Calu3 (cell line): ENCODE measurements around the gene TIPARP. TPM values are rescaled to one million over a fixed set of nuclear protein-coding genes. Genes with fewer than 3 reads are reported as not detected.
A peak's percentile ranks its signal among the peaks of the same experiment; 100 is the strongest.

ENCODE experiments used
- BruUV-seq: library from RNA; stranded (reverse); fragments of 400-500 nt; replicated peaks from 2 replicates; lab custom pipeline; 2021; lab: Mats Ljungman, UMichigan
- CTCF ChIA-PET: fragments of 300-600 bp; sonication (Branson Sonifier 250); formaldehyde crosslinking; loops from one replicate; lab custom pipeline; 2022; ENCODE audit warnings: antibody characterized with exemption; lab: Charles Lee
- DNase-seq: peaks from one replicate; pipeline ENCODE4 v3.0.0; 2022
- H3K27ac Mint-ChIP-seq: one replicate; pipeline ENCODE4 v1.8.0; 2022; ENCODE audit warnings: mixed read lengths; ENCODE audit not compliant: unreplicated experiment
- H3K27me3 Mint-ChIP-seq: one replicate; pipeline ENCODE4 v1.8.0; 2022; ENCODE audit warnings: mixed read lengths; ENCODE audit not compliant: unreplicated experiment
- H3K36me3 Mint-ChIP-seq: one replicate; pipeline ENCODE4 v1.8.0; 2022; ENCODE audit warnings: mild to moderate bottlenecking, moderate library complexity, mixed read lengths; ENCODE audit not compliant: insufficient read depth, unreplicated experiment
- H3K4me1 Mint-ChIP-seq: one replicate; pipeline ENCODE4 v1.8.0; 2022; ENCODE audit warnings: mild to moderate bottlenecking, low read depth, mixed read lengths; ENCODE audit not compliant: unreplicated experiment
- H3K4me3 Mint-ChIP-seq: one replicate; pipeline ENCODE4 v1.8.0; 2022; ENCODE audit warnings: mild to moderate bottlenecking, low read depth, moderate library complexity, mixed read lengths; ENCODE audit not compliant: unreplicated experiment
- H3K9me3 Mint-ChIP-seq: one replicate; pipeline ENCODE4 v1.8.0; 2022; ENCODE audit warnings: low read depth, mixed read lengths; ENCODE audit not compliant: unreplicated experiment
- CTCF ChIP-seq: fragments of 200-600 bp; IDR thresholded peaks from one replicate; pipeline ENCODE4 v1.8.0; 2022; ENCODE audit warnings: antibody characterized with exemption; ENCODE audit not compliant: unreplicated experiment
- intact Hi-C: fragments of 100-400 bp; cut with micrococcal nuclease; formaldehyde crosslinking; loops from one replicate; pipeline ENCODE4 v1.10.0; 2022; ENCODE audit not compliant: unreplicated experiment
- total RNA-seq: library from RNA; stranded (reverse); gene quantifications from 2 replicates; pipeline ENCODE4 v1.2.3, GENCODE V29; 2022

TIPARP gene
- total RNA-seq, 1 experiment from 2014 or later: 91.4 TPM

DNA sequence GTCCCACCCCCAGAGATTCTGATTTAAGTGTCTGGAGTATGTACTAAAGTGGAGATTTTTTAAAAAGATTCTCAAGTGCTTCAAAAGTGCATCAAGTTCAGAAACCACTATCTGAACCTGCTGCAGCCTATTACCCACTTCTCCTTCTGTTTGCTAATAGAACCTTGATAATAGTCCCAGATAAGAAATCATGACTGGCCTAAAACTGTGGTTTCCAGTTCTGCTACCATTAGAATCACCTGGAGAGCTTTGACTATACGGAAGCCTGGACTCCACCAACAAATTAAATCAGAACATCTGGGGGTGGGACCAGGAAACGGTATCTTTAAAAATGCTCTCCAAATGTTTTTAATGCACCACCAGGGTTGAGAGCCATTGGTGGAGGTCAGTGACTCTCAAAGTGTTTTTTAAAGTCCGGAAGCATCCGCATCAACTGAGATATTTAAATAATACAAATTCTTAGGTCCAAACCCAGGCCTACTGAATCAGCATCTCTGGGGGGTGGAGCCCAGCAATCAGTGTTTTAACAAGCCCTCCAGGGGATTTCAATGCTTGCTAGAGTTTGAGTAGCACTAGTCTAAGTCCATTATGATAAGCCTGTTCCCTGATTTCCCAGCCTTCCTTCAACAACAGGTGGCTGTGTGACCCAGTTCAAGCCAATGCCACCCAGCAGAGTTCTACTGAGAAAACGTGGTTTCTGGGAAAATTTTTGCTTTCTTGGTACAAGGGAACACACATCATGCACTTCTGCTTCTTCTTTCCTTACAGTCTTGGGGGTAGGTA lies 45.4 kb upstream of the TIPARP start:
- Mint-ChIP-seq H3K27ac (peak overlapping the region; percentile 58), H3K27me3 (no peaks in the 10 kb centered on the region), H3K9me3 (peaks cover 3% of the 10 kb centered on the region), H3K4me1 (peaks cover 57% of the 10 kb centered on the region), H3K4me3 (no peak overlapping the region), H3K36me3 (peaks cover 6% of the 10 kb centered on the region)
- BruUV-seq: no TSS peak
- no peak for TF ChIP-seq CTCF
- intact Hi-C loops: loop anchor here (1.0 to 2.0 kb wide), 2 partner anchors 36 to 46 kb away; partner anchors contain the start of gene TIPARP
- DNase-seq: no peak
- CTCF ChIA-PET: interaction anchor here (0.7 to 2.2 kb wide), 8 partner anchors 11 to 74 kb away, joined by 3 to 9 read pairs (median 6); partner anchors contain the start of genes SSR3 and TIPARP

GRCh38 chr3:156630081-156630772 lies 44.2 kb upstream of the TIPARP start:
- Mint-ChIP-seq H3K4me1 (peaks cover 57% of the 10 kb centered on the region), H3K27me3 (no peaks in the 10 kb centered on the region), H3K27ac (no peak overlapping the region), H3K36me3 (peaks cover 6% of the 10 kb centered on the region), H3K4me3 (no peak overlapping the region), H3K9me3 (peaks cover 3% of the 10 kb centered on the region)
- DNase-seq: peak; percentile 45
- no peak for TF ChIP-seq CTCF
- no TSS peak for BruUV-seq
- intact Hi-C loops: loop anchor here (1.0 kb wide), 1 partner anchor 38 kb away; no protein-coding TSS in a partner anchor
- CTCF ChIA-PET: interaction anchor here (0.8 to 1.9 kb wide), 4 partner anchors 15 to 506 kb away, joined by 3 to 6 read pairs (median 4); partner anchors contain the start of gene TIPARP

GRCh38 chr3:156630773-156631093 lies 43.7 kb upstream of the TIPARP start:
- Mint-ChIP-seq H3K27ac (no peak overlapping the region), H3K4me3 (no peak overlapping the region), H3K9me3 (peaks cover 3% of the 10 kb centered on the region), H3K27me3 (no peaks in the 10 kb centered on the region), H3K36me3 (peaks cover 6% of the 10 kb centered on the region), H3K4me1 (peaks cover 54% of the 10 kb centered on the region)
- no TSS peak for BruUV-seq
- CTCF ChIA-PET: interaction anchor here (0.8 to 1.9 kb wide), 3 partner anchors 15 to 505 kb away, joined by 3 to 6 read pairs (median 4); partner anchors contain the start of gene TIPARP
- no peak for TF ChIP-seq CTCF
- DNase-seq: no peak
- intact Hi-C loops: loop anchor here (1.0 kb wide), 1 partner anchor 38 kb away; no protein-coding TSS in a partner anchor

GRCh38 chr3:156631323-156631722 lies 43.1 kb upstream of the TIPARP start:
- TF ChIP-seq CTCF: no peak

More at GRCh38 chr3:156631323-156631722, 43.1 kb upstream of the TIPARP start:
- Mint-ChIP-seq H3K4me1 (peaks cover 48% of the 10 kb centered on the region), H3K9me3 (peaks cover 3% of the 10 kb centered on the region), H3K27ac (no peak overlapping the region), H3K36me3 (peaks cover 1% of the 10 kb centered on the region), H3K4me3 (no peak overlapping the region), H3K27me3 (no peaks in the 10 kb centered on the region)
- no TSS peak for BruUV-seq
- intact Hi-C loops: no loop called here
- DNase-seq: no peak
- CTCF ChIA-PET: interaction anchor here (1.9 kb wide), 1 partner anchor 14 kb away, joined by 6 read pairs; no protein-coding TSS in a partner anchor
